GM12878 (cell line): ENCODE data around the gene KLRD1. TPM values are rescaled to one million over a fixed set of nuclear protein-coding genes. Genes with fewer than 3 reads are reported as not detected.

Experiments
- BCLAF1 ChIP-seq: fragments of 450-650 bp; IDR thresholded peaks from 2 replicates; pipeline ENCODE4 v1.6.1; 2017; ENCODE audit warnings: antibody characterized with exemption, mild to moderate bottlenecking, moderate library complexity
- BMI1 ChIP-seq: fragments of 450-650 bp; IDR thresholded peaks from 2 replicates; pipeline ENCODE4 v1.6.1; 2016; ENCODE audit warnings: mild to moderate bottlenecking, moderate library complexity, borderline replicate concordance
- ESRRA ChIP-seq: IDR thresholded peaks from 2 replicates; pipeline ENCODE4 v1.6.1; 2012; ENCODE audit warnings: mild to moderate bottlenecking, low read length, improper control_type of control experiment
- HDAC2 ChIP-seq: fragments of 200-600 bp; sonication (generic); IDR thresholded peaks from 2 replicates; pipeline ENCODE4 v1.6.1; 2017
- IRF4 ChIP-seq: IDR thresholded peaks from 2 replicates; pipeline ENCODE4 v1.6.1; 2011; ENCODE audit warnings: low read depth, low read length
- MXI1 ChIP-seq: fragments of 150-350 bp; IDR thresholded peaks from 2 replicates; pipeline ENCODE4 v1.6.1; 2011; ENCODE audit warnings: low read depth, mild to moderate bottlenecking, inconsistent platforms, low read length, improper control_type of control experiment
- NFYA ChIP-seq: IDR thresholded peaks from 2 replicates; pipeline ENCODE4 v1.6.1; 2011; ENCODE audit warnings: low read depth, mild to moderate bottlenecking, low read length, improper control_type of control experiment, borderline replicate concordance
- NR2F1 ChIP-seq: fragments of 450-650 bp; conservative IDR thresholded peaks from 2 replicates; pipeline ENCODE4 v1.6.1; 2017; ENCODE audit warnings: mild to moderate bottlenecking
- PAX8 ChIP-seq: fragments of 450-650 bp; IDR thresholded peaks from 2 replicates; pipeline ENCODE4 v1.6.1; 2017; ENCODE audit warnings: mild to moderate bottlenecking, moderate library complexity
- POLR2AphosphoS2 ChIP-seq: IDR thresholded peaks from 2 replicates; pipeline ENCODE4 v1.6.1; 2011; ENCODE audit warnings: low read depth, mild to moderate bottlenecking, low read length, improper control_type of control experiment, moderate library complexity
- RFX5 ChIP-seq: IDR thresholded peaks from 2 replicates; pipeline ENCODE4 v1.6.1; 2011; ENCODE audit warnings: low read depth, low read length, improper control_type of control experiment
- RUNX3 ChIP-seq: IDR thresholded peaks from 2 replicates; pipeline ENCODE4 v1.6.1; 2012; ENCODE audit warnings: low read length, inconsistent platforms
- SIX5 ChIP-seq: IDR thresholded peaks from 2 replicates; pipeline ENCODE4 v1.6.1; 2011; ENCODE audit warnings: mild to moderate bottlenecking, low read depth, low read length, moderate library complexity; ENCODE audit not compliant: severe bottlenecking
- SREBF1 ChIP-seq: IDR thresholded peaks from 2 replicates; pipeline ENCODE4 v1.6.1; 2012; ENCODE audit warnings: mild to moderate bottlenecking, low read length
- STAT1 ChIP-seq: fragments of 450-650 bp; conservative IDR thresholded peaks from 2 replicates; pipeline ENCODE4 v1.6.1; 2014; ENCODE audit warnings: antibody characterized with exemption, mild to moderate bottlenecking
- SUZ12 ChIP-seq: fragments of 200-600 bp; sonication (generic); IDR thresholded peaks from one replicate; pipeline ENCODE4 v1.6.1; 2018; ENCODE audit warnings: antibody characterized with exemption, mild to moderate bottlenecking; ENCODE audit not compliant: unreplicated experiment
- TCF7 ChIP-seq: IDR thresholded peaks from 2 replicates; pipeline ENCODE4 v1.6.1; 2014; ENCODE audit warnings: antibody characterized with exemption, borderline replicate concordance
- YY1 ChIP-seq: IDR thresholded peaks from 2 replicates; pipeline ENCODE4 v1.6.1; 2011; ENCODE audit warnings: low read depth, mild to moderate bottlenecking, low read length
- ZNF274 ChIP-seq: IDR thresholded peaks from one replicate; pipeline ENCODE4 v1.8.0; 2011; ENCODE audit not compliant: insufficient read length, insufficient read depth
- ZNF384 ChIP-seq: IDR thresholded peaks from 2 replicates; pipeline ENCODE4 v1.6.1; 2012; ENCODE audit warnings: low read depth, mild to moderate bottlenecking, low read length, improper control_type of control experiment, borderline replicate concordance
- ZNF592 ChIP-seq: fragments of 450-650 bp; IDR thresholded peaks from 2 replicates; pipeline ENCODE4 v1.6.1; 2017; ENCODE audit warnings: mild to moderate bottlenecking, moderate library complexity
- ZNF687 ChIP-seq: fragments of 450-650 bp; IDR thresholded peaks from 2 replicates; pipeline ENCODE4 v1.6.1; 2017; ENCODE audit warnings: mild to moderate bottlenecking, moderate library complexity
- polyA plus RNA-seq, 11 experiments: library from polyadenylated mRNA; depleted of rRNA in 4 of 11; unstranded in 6 of 11; stranded (reverse) in 5 of 11; fragments of >200 nt; fragmentation: Nextera tagmentation in 4 of 11; fragmentation: Illumina TruSeq in 1 of 11; extraction: Ambion mirVana in 4 of 11; extraction: Trizol in 1 of 11; gene quantifications; 1 replicate in 1 of 11; 2 replicates in 10 of 11; pipeline versions ENCODE4 v1.2.1 to v1.2.3, GENCODE V29; 2011 to 2016; ENCODE audit warnings: inconsistent platforms in 2 of 11, missing spikeins in 2 of 11, low read depth in 1 of 11
- total RNA-seq, 4 experiments: library from RNA; depleted of rRNA in 3 of 4; stranded (reverse); fragments of >200 nt in 3 of 4; fragmentation: Illumina TruSeq in 1 of 4; extraction: Trizol in 1 of 4; gene quantifications; 2 replicates each; pipeline versions ENCODE4 v1.2.1 to v1.2.3, GENCODE V29; 2013 to 2021

KLRD1 gene
- total and polyA plus RNA-seq, 10 of the 15 experiments (the other 5 are each of a cell fraction or from before 2014, with no cell fraction given) = under 0.01 to 0.50 (median 0.13) TPM; not detected in 4

DNA sequence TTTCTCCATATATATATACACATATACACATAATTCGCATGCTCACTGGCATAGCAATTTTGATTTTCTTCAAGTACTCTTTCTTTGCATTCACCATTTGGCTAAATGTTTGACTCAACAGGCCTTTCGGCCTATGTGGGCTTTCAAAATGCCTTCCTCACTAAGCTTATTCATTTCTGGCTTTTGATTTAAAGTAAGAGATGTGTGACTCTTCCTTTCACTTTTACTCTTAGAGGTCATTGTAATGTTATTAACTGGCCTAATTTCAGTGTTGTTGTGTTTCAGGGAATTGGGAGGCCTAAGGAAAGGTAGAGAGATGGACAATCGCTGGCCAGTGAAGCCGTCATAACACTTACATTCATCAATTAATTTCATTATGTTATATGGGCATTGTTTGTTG lies 14.5 kb upstream of the KLRD1 start (continued):
- TF ChIP-seq BCLAF1 = no peak
- no peak for TF ChIP-seq ZNF274
- no peak for TF ChIP-seq SREBF1
- TF ChIP-seq PAX8 = no peak
- no peak for TF ChIP-seq NFYA
- TF ChIP-seq YY1 = peak; percentile 85
- no peak for TF ChIP-seq MXI1
- TF ChIP-seq ZNF384 = no peak
- TF ChIP-seq RUNX3 = 0 out of 2 replicates have a peak, but pooled peaks have one; percentile 24
- no peak for TF ChIP-seq HDAC2
- TF ChIP-seq BMI1 = no peak
- TF ChIP-seq STAT1 = no peak
- peak; percentile 71; the same call in 1 of the 2 replicates for TF ChIP-seq IRF4
- TF ChIP-seq TCF7 = no peak
- TF ChIP-seq NR2F1 = no peak; the same call in 1 of the 2 replicates
- TF ChIP-seq ESRRA = no peak; the same call in 1 of the 2 replicates
- no peak for TF ChIP-seq RFX5
- no peak for TF ChIP-seq ZNF687
- no peak for TF ChIP-seq ZNF592
- no peak for TF ChIP-seq SIX5
- TF ChIP-seq SUZ12 = no peak
- no peak for TF ChIP-seq POLR2AphosphoS2
